Left colon (tissue), 2 donors: ENCODE data around the gene MTG2. TPM values are rescaled to one million over a fixed set of nuclear protein-coding genes. Genes with fewer than 3 reads are reported as not detected.

Source experiments
- total RNA-seq, 2 donors: library from RNA; stranded (reverse); fragmentation: NEBNext Ultra II Directional; extraction: Animal tissue kit (Norgen Biotek cat#: 25700); gene quantifications; one replicate each; pipeline ENCODE4 v1.2.1, GENCODE V29; 2021
- donor health status: DM: no; HTN: no; CAD: no.
- donor health status: DM: yes; HTN: yes; CAD: no.

MTG2 gene
- total RNA-seq, 2 donors from 2014 or later = 26.3 to 34.3 TPM

Other genes starting within 250 kb of the MTG2 start
- 10 to 100 TPM; 22.1 to 28.2 TPM for gene TAF4, start 117.1 kb upstream of the MTG2 start, total RNA-seq
- gene LSM14B, start 60.6 kb upstream of the MTG2 start, total RNA-seq = 10 to 100 TPM; 33.0 to 36.3 TPM
- 100 to 1,000 TPM; 148 to 178 TPM for gene PSMA7, start 39.6 kb upstream of the MTG2 start, total RNA-seq
- 10 to 100 TPM; 11.3 to 17.2 TPM for gene SS18L1, start 39.3 kb upstream of the MTG2 start, total RNA-seq
- not detected for gene HRH3, start 37.2 kb downstream of the MTG2 start, total RNA-seq
- 10 to 100 TPM; 91.6 to 99.5 TPM for gene OSBPL2, start 55.5 kb downstream of the MTG2 start, total RNA-seq
- gene ADRM1, start 120.0 kb downstream of the MTG2 start, total RNA-seq = 10 to 100 TPM; 67.2 to 73.1 TPM
- 10 to 100 TPM; 18.2 to 45.8 TPM for gene LAMA5, start 184.3 kb downstream of the MTG2 start, total RNA-seq
- 1,000 to 10,000 TPM; 1,150 to 1,291 TPM for gene RPS21, start 204.1 kb downstream of the MTG2 start, total RNA-seq
- gene CABLES2, start 224.3 kb downstream of the MTG2 start, total RNA-seq = 1 to 10 TPM; 7.8 to 9.5 TPM
- 1 to 10 TPM; 4.8 to 6.7 TPM for gene RBBP8NL, start 244.5 kb downstream of the MTG2 start, total RNA-seq